H1 (cell line): Measurements from ENCODE around the gene GCSAM. TPM values are rescaled to one million over a fixed set of nuclear protein-coding genes. Genes with fewer than 3 reads are reported as not detected.

Experiments used
- CTCF ChIP-seq, 3 experiments: IDR thresholded peaks; 1 replicate in 2 of 3; 2 replicates in 1 of 3; pipeline versions ENCODE4 v1.5.1 to v1.6.1; 2011; ENCODE audit warnings: low read length in 3 of 3, mild to moderate bottlenecking in 3 of 3, inconsistent platforms in 2 of 3, low read depth in 1 of 3, moderate library complexity in 1 of 3; ENCODE audit not compliant: insufficient read depth in 1 of 3; ENCODE audit errors: control extremely low read depth in 1 of 3
- E2F6 ChIP-seq: IDR thresholded peaks from 2 replicates; pipeline ENCODE4 v1.6.1; 2012; ENCODE audit warnings: inconsistent platforms
- SP1 ChIP-seq: IDR thresholded peaks from 2 replicates; pipeline ENCODE4 v1.6.1; 2011; ENCODE audit warnings: low read depth, low read length
- SUZ12 ChIP-seq: fragments of 200-600 bp; sonication (generic); IDR thresholded peaks from 2 replicates; pipeline ENCODE4 v1.6.1; 2012; ENCODE audit warnings: mild to moderate bottlenecking, inconsistent platforms, low read length, moderate library complexity, mixed read lengths
- polyA plus RNA-seq, 7 experiments: library from polyadenylated mRNA; depleted of rRNA in 3 of 7; stranded (reverse) in 5 of 7; unstranded in 2 of 7; fragments of >200 nt in 5 of 7; fragments of 200-250 nt in 2 of 7; gene quantifications; 1 replicate in 5 of 7; 2 replicates in 1 of 7; 4 replicates in 1 of 7; pipeline versions ENCODE4 v1.2.1 to v1.2.3, GENCODE V29; 2011 to 2013; ENCODE audit warnings: missing spikeins in 2 of 7, mixed read lengths in 2 of 7
- total RNA-seq: library from RNA; stranded (reverse); fragmentation: NEBNext Ultra II Directional; extraction: Animal tissue kit (Norgen Biotek cat#: 25700); gene quantifications from 2 replicates; pipeline ENCODE4 v1.2.1, GENCODE V29; 2021

The GCSAM gene
- total and polyA plus RNA-seq, 2 of the 8 experiments (the other 6 are each of a cell fraction or from before 2014, with no cell fraction given) = not detected

DNA sequence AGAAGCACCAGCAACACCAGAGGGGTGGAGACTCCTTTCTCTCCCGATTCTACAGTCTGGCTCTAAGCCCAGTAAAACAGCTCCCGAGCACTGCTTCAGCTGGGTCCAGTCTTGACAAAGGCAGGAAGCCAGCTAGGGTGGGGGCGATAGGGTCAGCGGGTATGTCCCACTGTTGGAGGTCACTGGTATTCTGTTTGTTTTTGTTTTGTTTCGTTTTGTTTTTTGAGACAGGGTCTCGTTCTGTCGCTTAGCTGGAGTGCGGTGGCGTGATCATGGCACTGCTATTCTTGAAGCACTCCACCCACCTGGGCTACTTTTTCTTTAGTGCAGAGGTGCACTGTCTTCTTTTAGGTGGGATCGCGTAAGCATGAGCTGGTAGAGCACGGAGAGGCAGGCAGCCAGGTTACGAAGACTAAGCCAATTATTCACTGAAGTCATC lies 16.3 kb downstream of the GCSAM start (continued):
- no peak for TF ChIP-seq E2F6
- TF ChIP-seq SP1 = no peak
- no peak for TF ChIP-seq SUZ12
- TF ChIP-seq CTCF (IDR thresholded peaks at IDR 0.05; ENCODE audit: control extremely low read depth in 1 of 3, insufficient read depth in 1 of 3, low read depth in 1 of 3, low read length in 3 of 3) = no peak
